Activated T-cell treated with anti-CD3 and anti-CD28 coated beads for 1 hour (primary cell): Measurements from ENCODE around the gene GLT8D2.

Source experiments
- DNase-seq: peaks from one replicate; pipeline ENCODE4 v3.0.0-alpha.2; 2020; ENCODE audit warnings: low read depth

GLT8D2 gene

GRCh38 chr12:104000807-104001434 is 49.1 kb downstream of the GLT8D2 start:
- DNase-seq: no peak

GRCh38 chr12:103998976-103999375 is 51.0 kb downstream of the GLT8D2 start:
- no peak for DNase-seq

GRCh38 chr12:103997286-103997900 is 52.6 kb downstream of the GLT8D2 start:
- DNase-seq: no peak

GRCh38 chr12:103996595-103996994 is 53.4 kb downstream of the GLT8D2 start:
- no peak for DNase-seq

GRCh38 chr12:103994235-103994634 is 55.8 kb downstream of the GLT8D2 start:
- no peak for DNase-seq

GRCh38 chr12:103986829-103987228 is 63.2 kb downstream of the GLT8D2 start:
- DNase-seq: no peak

- no peak for DNase-seq
Measured at GRCh38 chr12:103978384-103978982, 71.5 kb downstream of the GLT8D2 start.

GRCh38 chr12:103975368-103975767 is 74.6 kb downstream of the GLT8D2 start:
- no peak for DNase-seq

- no peak for DNase-seq
Measured at GRCh38 chr12:103973909-103974308, 76.1 kb downstream of the GLT8D2 start.

- no peak for DNase-seq
Measured at GRCh38 chr12:103969391-103969790, 80.6 kb downstream of the GLT8D2 start.

- no peak for DNase-seq
Measured at GRCh38 chr12:103966736-103967135, 83.3 kb downstream of the GLT8D2 start.

- peak; percentile 92 for DNase-seq
Measured at GRCh38 chr12:103965590-103966504, 84.1 kb downstream of the GLT8D2 start, which contains the start of gene TDG. TDG (plus strand) TSS chr12:103965872; CDS start chr12:103966038, 166 bp downstream.

- DNase-seq: no peak
Measured at GRCh38 chr12:103965255-103965589, 84.8 kb downstream of the GLT8D2 start.

- DNase-seq: no peak
Measured at GRCh38 chr12:103964805-103965204, 85.2 kb downstream of the GLT8D2 start.

GRCh38 chr12:103962493-103962892 is 87.5 kb downstream of the GLT8D2 start:
- DNase-seq: no peak

GRCh38 chr12:103960616-103961227 is 89.3 kb downstream of the GLT8D2 start:
- DNase-seq: no peak

- no peak for DNase-seq
Measured at GRCh38 chr12:103958621-103959020, 91.4 kb downstream of the GLT8D2 start.

- DNase-seq: no peak
Measured at GRCh38 chr12:103957865-103958388, 92.1 kb downstream of the GLT8D2 start.

GRCh38 chr12:103956509-103957027 is 93.4 kb downstream of the GLT8D2 start:
- DNase-seq: no peak

GRCh38 chr12:103955811-103956508 is 94.0 kb downstream of the GLT8D2 start:
- no peak for DNase-seq

GRCh38 chr12:103952497-103952896 is 97.5 kb downstream of the GLT8D2 start:
- no peak for DNase-seq
